HUDEP-2 (cell line): Measurements from ENCODE around the gene TACR1.

Experiments
- DNase-seq, 76 experiments: peaks; one replicate each; lab custom pipeline; 2025; ENCODE audit not compliant: unreplicated experiment in 76 of 76; lab: John Stamatoyannopoulos, UW

TACR1 gene

DNA sequence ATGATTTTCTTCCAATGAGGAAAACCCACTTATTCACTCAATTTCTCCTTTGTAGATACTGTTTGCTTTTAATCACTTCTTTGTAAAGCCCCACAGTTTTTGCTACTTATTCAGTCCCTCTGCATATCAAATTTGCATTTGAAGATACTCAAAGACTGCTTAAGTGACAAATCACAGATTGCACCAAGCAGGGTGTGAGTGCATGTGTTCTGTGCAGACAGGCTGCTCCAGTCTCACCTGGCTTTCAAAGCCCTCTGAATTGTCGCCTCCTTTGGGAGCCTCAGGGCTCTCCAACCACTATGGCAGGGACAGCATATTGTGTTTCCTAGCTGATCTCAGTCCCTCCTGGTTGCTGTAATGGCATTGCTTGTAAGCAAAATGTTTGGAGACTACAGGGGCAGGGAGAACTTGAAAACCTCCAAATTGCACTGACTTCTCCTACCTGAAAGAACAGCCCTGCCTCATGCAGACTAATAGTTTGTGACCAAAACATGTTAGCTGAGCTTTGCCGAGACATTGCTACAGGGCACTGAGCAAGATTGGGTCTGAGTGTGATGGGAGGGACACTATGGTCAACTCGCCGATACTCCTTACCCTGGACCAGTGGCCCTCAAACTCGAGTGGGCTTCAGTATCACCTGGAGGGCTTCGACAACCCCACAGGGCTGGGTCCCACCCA lies 144.0 kb downstream of the TACR1 start:
- no peak for DNase-seq

DNA sequence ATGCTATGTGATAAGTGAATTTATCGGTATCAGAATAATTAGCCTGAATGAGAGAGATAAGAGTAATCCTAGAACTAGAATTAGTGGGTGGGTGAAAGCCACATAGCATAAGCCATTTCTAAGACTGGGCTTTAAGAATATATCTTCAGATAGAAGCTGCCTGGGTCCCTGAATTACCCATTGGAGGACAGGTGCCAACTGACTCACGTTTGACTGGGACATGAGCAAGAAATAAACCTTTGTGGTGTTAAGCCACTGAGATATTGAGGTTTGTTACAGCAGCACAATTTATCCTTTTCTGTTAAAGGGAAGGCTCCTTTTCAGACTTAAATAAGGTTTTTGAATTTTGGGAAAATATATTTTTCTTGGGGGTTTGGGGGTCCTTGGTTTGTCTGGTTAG lies 145.0 kb downstream of the TACR1 start:
- DNase-seq, result no peak

GRCh38 chr2:75053484-75054112 lies 145.7 kb downstream of the TACR1 start:
- peak in 22 of 76 experiments; percentile 1 to 47 (median 6) for DNase-seq

DNA sequence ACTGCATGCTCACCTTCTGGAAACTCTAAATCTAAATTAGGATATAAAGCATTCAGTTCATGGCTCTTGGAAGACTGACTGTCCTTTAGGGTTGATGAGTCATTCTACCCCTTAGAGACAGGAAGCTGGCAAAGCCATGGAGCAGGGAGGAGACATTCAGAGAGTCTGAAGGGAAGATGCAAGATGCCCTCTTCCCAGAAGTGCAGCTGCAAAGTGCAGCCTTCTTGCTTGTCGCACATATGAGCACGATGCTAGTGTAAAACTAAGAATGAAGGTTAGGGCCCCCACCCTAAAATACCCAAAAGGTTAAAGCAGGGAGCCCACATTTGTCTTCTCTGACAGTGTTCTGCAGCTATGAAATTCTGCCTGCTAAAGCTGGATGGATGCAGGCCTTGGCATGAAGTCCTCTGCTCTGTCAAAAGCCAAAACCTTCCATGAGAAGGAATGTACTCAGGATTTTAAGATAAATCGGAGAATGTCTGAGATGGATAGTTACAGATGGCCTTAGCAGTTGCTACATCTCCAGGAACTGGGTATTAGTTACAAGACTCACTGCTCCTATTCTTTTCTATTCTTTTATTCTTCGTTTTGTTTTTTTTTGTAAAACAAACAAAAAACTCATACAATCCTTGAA lies 151.2 kb downstream of the TACR1 start:
- DNase-seq, result no peak

GRCh38 chr2:75047189-75047991 lies 151.9 kb downstream of the TACR1 start:
- no peak for DNase-seq

GRCh38 chr2:75045526-75046050 lies 153.7 kb downstream of the TACR1 start:
- no peak for DNase-seq

- no peak for DNase-seq
These were observed 155.0 kb downstream of the TACR1 start for GRCh38 chr2:75044291-75044690.

- no peak for DNase-seq
These were observed 156.5 kb downstream of the TACR1 start for GRCh38 chr2:75042823-75043222.

DNA sequence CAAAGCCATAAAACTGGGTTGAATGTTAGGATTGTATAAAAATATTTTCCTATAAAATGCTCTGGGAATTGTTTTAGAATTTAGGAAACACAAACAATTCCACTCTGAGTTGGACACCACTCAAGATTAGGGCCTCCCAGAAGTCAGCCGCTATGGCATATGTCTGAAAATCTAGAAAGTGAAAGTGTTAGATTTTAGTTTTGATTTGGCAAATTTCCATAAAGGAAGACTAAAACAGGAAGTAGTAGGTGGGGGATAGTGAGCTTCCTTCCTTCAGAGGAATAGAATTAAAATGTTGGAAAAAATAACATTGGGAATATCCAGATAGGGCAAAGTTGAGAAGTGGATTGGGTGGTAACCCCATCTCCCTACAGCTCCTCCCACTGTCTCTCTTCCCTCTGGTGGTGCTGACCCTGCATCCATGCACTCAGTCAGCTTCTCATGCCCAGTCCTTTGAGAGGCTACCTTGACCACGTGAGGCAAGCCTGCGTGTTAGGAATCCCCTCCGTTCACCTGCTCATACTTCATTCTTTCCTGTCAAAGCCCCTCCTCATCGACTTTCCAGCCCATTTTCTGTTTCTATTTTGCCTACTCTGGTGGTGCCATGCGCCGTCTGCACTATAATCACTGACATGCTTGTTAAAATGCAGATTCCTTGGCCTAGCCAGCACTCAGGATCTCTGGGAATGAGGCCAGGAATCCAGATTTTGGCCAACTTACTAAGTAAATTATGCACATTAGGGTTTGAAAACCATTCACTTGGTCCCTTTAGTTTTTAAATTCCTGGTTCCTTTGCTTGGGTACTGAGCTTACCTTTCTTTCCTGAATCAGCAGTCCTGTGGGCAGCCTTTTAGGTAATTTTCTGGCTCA lies 157.4 kb downstream of the TACR1 start:
- DNase-seq, result no peak

- DNase-seq, result no peak
These were observed 158.1 kb downstream of the TACR1 start for GRCh38 chr2:75041226-75041625.

GRCh38 chr2:75035444-75036353 lies 163.6 kb downstream of the TACR1 start:
- no peak for DNase-seq

DNA sequence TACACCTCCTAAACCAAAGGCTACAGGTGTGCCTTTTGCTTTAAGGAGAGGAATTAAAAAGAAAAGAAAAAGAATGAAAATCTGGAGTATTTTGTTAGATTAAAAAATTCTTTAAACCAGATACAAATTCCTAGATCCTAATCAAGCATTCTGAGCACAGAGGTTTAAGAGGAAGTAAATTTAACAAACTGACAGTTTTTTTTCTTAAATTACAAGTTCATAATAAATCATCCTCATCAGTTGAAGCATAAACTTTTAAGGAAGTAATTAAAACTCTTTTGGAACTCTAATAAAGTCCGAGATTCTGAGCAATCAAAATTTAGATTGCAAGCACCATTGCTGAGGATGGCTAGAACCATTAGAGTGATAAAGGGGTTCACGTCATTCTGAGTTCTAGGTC lies 165.8 kb downstream of the TACR1 start:
- no peak for DNase-seq

- no peak for DNase-seq
These were observed 167.2 kb downstream of the TACR1 start for GRCh38 chr2:75031906-75032803.

DNA sequence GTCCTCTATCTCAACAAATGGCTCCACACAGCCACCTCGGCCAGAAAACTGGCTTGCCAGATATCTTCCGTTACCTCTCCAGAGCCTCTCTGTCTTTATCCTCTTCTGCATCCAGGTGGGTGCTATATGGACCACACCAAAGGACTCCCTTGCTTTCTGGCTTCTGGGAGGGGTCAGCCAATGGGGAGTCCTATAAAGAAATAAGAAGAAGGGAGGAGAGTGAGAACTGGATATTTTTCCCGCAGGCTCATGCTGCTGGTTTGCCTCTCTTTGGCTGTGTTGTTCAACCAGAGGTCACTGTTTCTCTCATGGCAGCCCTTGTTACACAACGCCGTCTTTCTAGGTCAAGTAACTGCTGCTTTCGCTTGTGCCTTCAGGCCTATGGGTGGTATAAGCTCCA lies 168.1 kb downstream of the TACR1 start:
- no peak for DNase-seq

GRCh38 chr2:75030218-75031009 lies 168.9 kb downstream of the TACR1 start:
- no peak for DNase-seq

DNA sequence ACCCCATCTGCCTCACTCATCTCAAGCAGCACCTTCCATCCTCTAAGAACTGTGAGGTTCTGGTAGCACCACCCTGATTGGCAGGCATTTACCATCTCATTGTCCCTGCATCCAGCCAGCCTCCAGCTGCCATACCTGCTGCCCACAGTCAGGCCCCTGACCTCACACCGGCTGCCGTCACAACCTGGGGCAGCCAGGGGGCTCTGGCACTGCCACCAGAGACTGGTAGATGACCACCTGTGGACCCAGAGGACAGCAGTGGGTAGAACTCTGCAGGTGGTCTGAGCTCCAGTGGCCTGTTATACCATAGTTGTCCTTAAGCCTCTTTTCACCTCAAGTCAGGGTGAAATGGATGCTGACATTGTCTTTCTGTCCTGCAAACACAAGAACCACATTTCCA lies 171.4 kb downstream of the TACR1 start:
- DNase-seq, result no peak

DNA sequence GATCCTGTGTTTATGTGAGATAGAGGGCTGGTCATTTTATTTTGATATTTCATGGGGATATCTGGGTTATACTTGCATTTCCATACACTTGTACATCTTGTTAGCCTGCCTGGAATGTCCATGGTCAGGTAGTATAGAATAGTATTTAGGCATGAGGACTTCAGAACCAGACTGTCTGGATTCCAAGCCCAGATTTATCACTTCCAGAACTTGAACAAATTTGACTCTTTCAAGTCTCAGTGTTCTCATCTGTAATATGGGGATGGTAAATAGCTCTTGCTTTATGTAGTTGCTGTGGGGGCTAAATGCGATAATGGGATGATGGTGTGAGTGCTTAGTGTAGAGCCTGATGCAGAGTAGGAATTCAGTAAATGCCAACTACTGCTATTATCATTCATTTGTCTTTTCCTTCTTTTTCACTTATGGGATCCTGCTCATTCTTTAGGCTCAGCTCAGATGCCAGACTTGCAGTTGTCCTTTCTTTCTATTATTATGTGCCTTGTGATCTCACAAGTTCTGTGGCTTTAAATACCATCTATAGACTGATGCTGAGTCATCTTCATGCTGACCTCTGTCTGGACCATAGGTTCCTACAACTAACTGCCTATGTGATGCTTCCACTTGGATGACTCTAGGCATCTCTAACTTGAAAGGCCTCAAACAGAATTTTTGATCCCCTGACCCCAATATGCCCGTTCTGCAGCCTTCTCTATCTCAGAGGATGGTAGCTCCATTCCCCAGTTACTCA lies 173.5 kb downstream of the TACR1 start:
- DNase-seq, result no peak
